Measurements from ENCODE around the gene PPP4R3C.
"Not testable (repeated sequence)": the region's sequence is repeated elsewhere in the genome, so short reads cannot be mapped to it uniquely, and the experiment has no call there.

Gene PPP4R3C

DNA sequence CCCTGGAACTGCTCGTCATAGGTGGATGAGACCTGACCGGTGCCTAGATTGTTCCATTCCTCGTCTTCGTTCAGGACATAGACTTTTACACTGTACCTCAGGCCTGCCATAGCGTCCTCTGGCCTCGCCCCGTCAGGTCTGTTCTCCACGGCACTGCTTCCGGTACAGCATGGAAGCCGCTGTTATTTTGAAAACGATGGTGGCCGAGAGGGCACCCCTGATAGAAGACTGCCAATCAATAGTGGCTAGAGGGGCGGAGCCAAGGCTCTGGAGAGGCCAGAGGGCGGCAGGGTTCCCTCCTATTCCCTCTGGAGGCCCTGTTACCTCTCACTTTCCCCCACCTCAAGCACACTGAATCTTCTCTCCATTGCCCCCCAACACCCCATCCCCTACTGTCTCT, at the start of gene PPP4R3C:
TSS of gene PPP4R3C (minus strand) at position 155 of the 400 bp plus-strand sequence. CDS start at position 110, 45 bp downstream.
- no peak for DNase-seq (ENCODE audit: low read depth in 2 of 2)

GRCh38 chrX:27491397-27491796, 28.3 kb upstream of the PPP4R3C start:
- DNase-seq (ENCODE audit: low read depth in 2 of 2), result no peak

- DNase-seq (ENCODE audit: low read depth in 2 of 2), result no peak
Observed at GRCh38 chrX:27466051-27466450, 2.9 kb upstream of the PPP4R3C start.

DNA sequence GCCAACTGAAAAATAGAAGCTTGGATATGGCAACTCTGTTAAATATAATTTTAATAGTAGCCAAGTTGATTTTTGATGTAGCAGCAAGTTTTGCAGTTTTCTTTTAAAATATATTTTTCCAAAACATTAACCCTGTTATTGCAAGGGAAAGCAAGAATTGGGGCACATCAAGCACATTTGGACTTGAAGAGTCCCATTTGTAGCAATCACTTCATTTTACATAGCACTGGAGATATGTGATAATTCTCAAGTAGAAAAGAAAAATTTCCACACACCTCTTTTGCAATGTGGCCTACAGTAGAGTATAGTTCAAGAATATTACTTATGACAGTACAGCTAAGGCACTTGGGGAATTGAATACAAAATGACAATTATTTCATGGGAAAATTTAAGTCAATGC, 1.9 kb upstream of the PPP4R3C start:
- no peak for DNase-seq (ENCODE audit: low read depth in 2 of 2)

- not testable (repeated sequence) for DNase-seq (ENCODE audit: low read depth in 2 of 2)
Observed at GRCh38 chrX:27459129-27459528, 4.0 kb downstream of the PPP4R3C start.

- DNase-seq (ENCODE audit: low read depth in 2 of 2), result not testable (repeated sequence)
Observed at GRCh38 chrX:27458544-27458943, 4.6 kb downstream of the PPP4R3C start.

DNA sequence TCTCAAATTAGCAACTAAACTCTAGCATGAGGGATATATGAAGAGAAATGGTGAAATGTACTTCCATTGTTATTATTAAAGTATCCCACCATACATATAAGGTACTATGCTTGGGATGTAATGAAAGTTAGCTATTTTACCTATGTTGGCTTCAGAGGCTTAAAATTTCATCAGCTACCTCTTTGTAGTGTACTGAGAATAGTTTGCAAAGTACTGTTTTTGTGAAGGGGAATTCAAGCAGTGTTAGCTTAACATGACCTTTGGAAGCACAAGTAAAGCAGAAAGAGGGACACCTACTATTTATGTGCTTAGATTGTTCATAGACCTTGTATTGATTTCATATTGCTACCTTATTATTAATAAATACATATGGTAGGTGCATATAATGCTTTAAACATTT, 11.8 kb downstream of the PPP4R3C start:
- DNase-seq (ENCODE audit: low read depth in 2 of 2), result no peak

DNA sequence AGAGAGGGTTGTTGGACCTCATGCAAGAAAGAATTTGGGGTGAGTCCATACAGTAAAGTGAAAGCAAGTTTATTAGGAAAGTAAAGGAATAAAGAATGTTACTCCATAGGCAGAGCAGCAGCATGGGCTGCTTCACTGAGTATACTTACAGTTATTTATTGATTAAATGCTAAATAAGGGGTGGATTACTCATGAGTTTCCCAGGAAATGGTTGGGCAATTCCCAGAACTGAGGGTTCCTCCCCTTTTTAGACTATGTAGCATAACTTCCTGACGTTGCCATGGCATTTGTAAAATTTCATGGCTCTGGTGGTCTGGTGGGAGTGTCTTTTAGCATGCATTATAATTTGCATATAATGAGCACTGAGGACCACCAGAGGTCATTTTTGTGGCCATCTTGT, 16.7 kb downstream of the PPP4R3C start:
- no peak for DNase-seq (ENCODE audit: low read depth in 2 of 2)

DNA sequence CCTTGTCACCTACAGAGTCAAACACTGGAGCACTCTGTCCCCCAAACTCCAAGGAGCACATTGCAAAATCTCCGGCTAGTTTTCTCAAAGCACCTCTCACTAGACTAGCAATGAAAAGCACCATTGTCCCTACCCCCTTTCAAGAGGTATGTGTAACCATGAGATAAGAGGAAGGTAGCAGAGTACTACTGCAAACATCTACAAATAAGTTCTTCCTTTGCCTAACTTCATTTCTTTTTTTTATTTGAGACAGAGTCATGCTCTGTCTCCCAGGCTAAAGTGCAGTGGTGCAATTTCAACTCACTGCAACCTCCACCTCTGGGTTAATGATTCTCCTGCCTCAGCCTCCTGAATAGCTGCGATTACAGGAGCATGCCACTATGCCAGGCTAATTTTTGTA, 17.7 kb downstream of the PPP4R3C start:
- DNase-seq (ENCODE audit: low read depth in 2 of 2), result no peak

GRCh38 chrX:27444093-27444908, 18.8 kb downstream of the PPP4R3C start:
- no peak for DNase-seq (ENCODE audit: low read depth in 2 of 2)

GRCh38 chrX:27442392-27442791, 20.7 kb downstream of the PPP4R3C start:
- not testable (repeated sequence) for DNase-seq (ENCODE audit: low read depth in 2 of 2)

GRCh38 chrX:27439771-27440170, 23.4 kb downstream of the PPP4R3C start:
- DNase-seq (ENCODE audit: low read depth in 2 of 2), result no peak

- no peak for DNase-seq (ENCODE audit: low read depth in 2 of 2)
Observed at GRCh38 chrX:27438937-27439336, 24.2 kb downstream of the PPP4R3C start.

GRCh38 chrX:27435031-27435430, 28.1 kb downstream of the PPP4R3C start:
- DNase-seq (ENCODE audit: low read depth in 2 of 2), result no peak
